MM.1S (cell line): ENCODE measurements around the gene TMEM168.

Experiments used
- DNase-seq: peaks from one replicate; pipeline ENCODE4 v3.0.0-alpha.2; 2015
- H2AFZ ChIP-seq: fragments of 300-600 bp; sonication (generic); 2 replicates; pipeline ENCODE4 v1.6.0; 2016; ENCODE audit warnings: antibody characterized with exemption, low read length
- H3F3A ChIP-seq: fragments of 300-600 bp; sonication (generic); 2 replicates; pipeline ENCODE4 v1.6.1; 2016; ENCODE audit warnings: mild to moderate bottlenecking, antibody characterized with exemption, low read length, moderate library complexity, mixed read lengths; ENCODE audit not compliant: insufficient read depth
- H3K27ac ChIP-seq: fragments of 300-600 bp; sonication (generic); 2 replicates; pipeline ENCODE4 v1.5.1; 2016; ENCODE audit warnings: mild to moderate bottlenecking, low read length
- H3K27me3 ChIP-seq: fragments of 300-600 bp; sonication (generic); replicated peaks from 2 replicates; pipeline ENCODE4 v1.6.0; 2016; ENCODE audit warnings: low read length; ENCODE audit not compliant: insufficient read depth
- H3K36me3 ChIP-seq: fragments of 300-600 bp; sonication (generic); replicated peaks from 2 replicates; pipeline ENCODE4 v1.6.1; 2016; ENCODE audit warnings: mild to moderate bottlenecking, low read length, mixed read lengths; ENCODE audit not compliant: insufficient read depth
- H3K4me1 ChIP-seq: fragments of 300-600 bp; sonication (generic); 2 replicates; pipeline ENCODE4 v1.6.1; 2016; ENCODE audit warnings: low read length, mixed read lengths
- H3K4me2 ChIP-seq: fragments of 300-600 bp; sonication (generic); 2 replicates; pipeline ENCODE4 v1.6.0; 2016; ENCODE audit warnings: low read depth, low read length
- H3K4me3 ChIP-seq: fragments of 300-600 bp; sonication (generic); 2 replicates; pipeline ENCODE4 v1.5.1; 2016; ENCODE audit warnings: low read length, mixed read lengths
- H3K79me2 ChIP-seq: fragments of 300-600 bp; sonication (generic); 2 replicates; pipeline ENCODE4 v1.6.1; 2016; ENCODE audit warnings: mixed run types, low read length, mixed read lengths
- H3K9ac ChIP-seq: fragments of 300-600 bp; sonication (generic); 2 replicates; pipeline ENCODE4 v1.6.1; 2016; ENCODE audit warnings: low read length, mixed read lengths
- H3K9me2 ChIP-seq: fragments of 300-600 bp; sonication (generic); replicated peaks from 2 replicates; pipeline ENCODE4 v1.6.1; 2016; ENCODE audit warnings: mild to moderate bottlenecking, low read length, mixed read lengths; ENCODE audit not compliant: insufficient read depth
- H3K9me3 ChIP-seq: fragments of 300-600 bp; sonication (generic); replicated peaks from 2 replicates; pipeline ENCODE4 v1.6.1; 2016; ENCODE audit warnings: mild to moderate bottlenecking, low read length, mixed read lengths; ENCODE audit not compliant: insufficient read depth
- H4K20me1 ChIP-seq: fragments of 300-600 bp; sonication (generic); 2 replicates; pipeline ENCODE4 v1.6.1; 2016; ENCODE audit warnings: mild to moderate bottlenecking, low read length, moderate library complexity, mixed read lengths; ENCODE audit not compliant: insufficient read depth
- CTCF ChIP-seq: fragments of 300-600 bp; sonication (generic); IDR thresholded peaks from 2 replicates; pipeline ENCODE4 v1.5.1; 2016; ENCODE audit warnings: antibody characterized with exemption, low read length, mixed read lengths
- EZH2 ChIP-seq: fragments of 300-600 bp; sonication (generic); optimal IDR thresholded peaks from 2 replicates; pipeline ENCODE3; 2017; ENCODE audit warnings: low read depth, mild to moderate bottlenecking, antibody characterized with exemption, low read length, mixed read lengths
- EZH2phosphoT487 ChIP-seq: fragments of 300-600 bp; sonication (generic); IDR thresholded peaks from 2 replicates; pipeline ENCODE4 v1.6.1; 2018; ENCODE audit warnings: antibody characterized with exemption, low read length

The TMEM168 gene

GRCh38 chr7:112770051-112770450 is 20.1 kb downstream of the TMEM168 start:
- TF ChIP-seq CTCF (no peak), EZH2 (no peak), EZH2phosphoT487 (no peak)
- no peaks in the 10 kb centered on the region for H3K9me3 ChIP-seq
- no peak for DNase-seq

GRCh38 chr7:112765105-112765504 is 25.1 kb downstream of the TMEM168 start:
- Histone ChIP-seq H4K20me1 (no peaks in the 10 kb centered on the region), H3K4me1 (peaks cover 14% of the 10 kb centered on the region), H3K4me3 (no peak overlapping the region), H3K4me2 (peak overlapping the region; percentile 30; the same call in 1 of the 2 replicates), H3K27ac (peak overlapping the region; percentile 10; the same call in 1 of the 2 replicates), H3K27me3 (no peaks in the 10 kb centered on the region), H3K9me3 (no peaks in the 10 kb centered on the region), H3K9me2 (no peaks in the 10 kb centered on the region), H2AFZ (no peak overlapping the region), H3F3A (0 out of 2 replicates have a peak, but pooled peaks cover 3% of the 10 kb centered on the region), H3K36me3 (no peaks in the 10 kb centered on the region), H3K9ac (no peak overlapping the region), H3K79me2 (no peaks in the 10 kb centered on the region)
- peak; percentile 84 for DNase-seq
- no peak for TF ChIP-seq CTCF
- TF ChIP-seq EZH2 = no peak
- no peak for TF ChIP-seq EZH2phosphoT487

More at GRCh38 chr7:112770051-112770450, 20.1 kb downstream of the TMEM168 start:
- Histone ChIP-seq H3K36me3 (no peaks in the 10 kb centered on the region), H3K4me2 (no peak overlapping the region), H3K4me3 (no peak overlapping the region), H4K20me1 (no peaks in the 10 kb centered on the region), H3K9ac (no peak overlapping the region), H3K27ac (no peak overlapping the region), H3K27me3 (no peaks in the 10 kb centered on the region), H3K79me2 (no peaks in the 10 kb centered on the region), H2AFZ (no peak overlapping the region), H3K4me1 (peaks cover 5% of the 10 kb centered on the region), H3F3A (0 out of 2 replicates have a peak, but pooled peaks cover 2% of the 10 kb centered on the region), H3K9me2 (no peaks in the 10 kb centered on the region)

- H3F3A ChIP-seq = 0 out of 2 replicates have a peak, but pooled peaks cover 3% of the 10 kb centered on the region
- no peaks in the 10 kb centered on the region for H3K27me3 ChIP-seq
- peak overlapping the region; percentile 33 for H3K4me2 ChIP-seq
- H3K9me3 ChIP-seq = no peaks in the 10 kb centered on the region
- no peak overlapping the region for H3K27ac ChIP-seq
- no peaks in the 10 kb centered on the region for H3K36me3 ChIP-seq
- H3K4me1 ChIP-seq = peaks cover 14% of the 10 kb centered on the region
- no peaks in the 10 kb centered on the region for H4K20me1 ChIP-seq
- no peak overlapping the region for H2AFZ ChIP-seq
- no peak overlapping the region for H3K4me3 ChIP-seq
- no peaks in the 10 kb centered on the region for H3K79me2 ChIP-seq
- DNase-seq = peak; percentile 37
- TF ChIP-seq EZH2 (no peak), CTCF (no peak), EZH2phosphoT487 (no peak)
- H3K9ac ChIP-seq = no peak overlapping the region
- no peaks in the 10 kb centered on the region for H3K9me2 ChIP-seq
These were observed 26.2 kb downstream of the TMEM168 start for GRCh38 chr7:112763996-112764395.
